PC-9 (cell line): ENCODE data around the gene PCBP1. TPM values are rescaled to one million over a fixed set of nuclear protein-coding genes. Genes with fewer than 3 reads are reported as not detected.
"Not testable (repeated sequence)": the region's sequence is repeated elsewhere in the genome, so short reads cannot be mapped to it uniquely, and the experiment has no call there.

Experiments
- BruUV-seq: library from RNA; stranded (reverse); fragments of 400-500 nt; replicated peaks from 2 replicates; lab custom pipeline; 2021; lab: Mats Ljungman, UMichigan
- CTCF ChIA-PET: fragments of 300-600 bp; sonication (Branson Sonifier 250); formaldehyde crosslinking; loops from one replicate; lab custom pipeline; 2022; ENCODE audit warnings: antibody characterized with exemption; lab: Charles Lee
- POLR2A ChIA-PET: fragments of 300-600 bp; sonication (Branson Sonifier 250); formaldehyde crosslinking; loops from one replicate; lab custom pipeline; 2022; ENCODE audit warnings: antibody characterized with exemption; ENCODE audit not compliant: unreplicated experiment; lab: Charles Lee
- DNase-seq, 2 experiments: peaks; one replicate each; pipeline versions ENCODE4 v3.0.0 to v3.0.0-alpha.2; 2015 to 2022; ENCODE audit warnings: mixed read lengths in 1 of 2
- H2AFZ ChIP-seq: fragments of 200-600 bp; sonication (generic); 2 replicates; pipeline ENCODE4 v1.8.1; 2017; ENCODE audit warnings: antibody characterized with exemption
- H3F3A ChIP-seq: fragments of 200-600 bp; sonication (generic); 2 replicates; pipeline ENCODE4 v1.8.1; 2017; ENCODE audit warnings: antibody characterized with exemption, mild to moderate bottlenecking, low read depth; ENCODE audit not compliant: insufficient read depth
- H3K27ac ChIP-seq: fragments of 200-600 bp; sonication (generic); 2 replicates; pipeline ENCODE4 v1.6.1; 2016; ENCODE audit warnings: mixed run types
- H3K27me3 ChIP-seq: fragments of 200-600 bp; sonication (generic); 2 replicates; pipeline ENCODE4 v1.6.1; 2016; ENCODE audit warnings: low read depth, mixed run types; ENCODE audit not compliant: insufficient read depth
- H3K36me3 ChIP-seq: fragments of 200-600 bp; sonication (generic); 2 replicates; pipeline ENCODE4 v1.6.1; 2016; ENCODE audit warnings: low read depth, mixed run types
- H3K4me1 ChIP-seq: fragments of 200-600 bp; sonication (generic); replicated peaks from 2 replicates; pipeline ENCODE4 v1.6.1; 2016; ENCODE audit warnings: mixed run types; ENCODE audit not compliant: insufficient read depth
- H3K4me2 ChIP-seq: fragments of 200-600 bp; sonication (generic); 2 replicates; pipeline ENCODE4 v1.6.1; 2017; ENCODE audit warnings: mixed run types
- H3K4me3 ChIP-seq: fragments of 200-600 bp; sonication (generic); 2 replicates; pipeline ENCODE4 v1.6.1; 2016; ENCODE audit warnings: mixed run types
- H3K79me2 ChIP-seq: fragments of 200-600 bp; sonication (generic); 2 replicates; pipeline ENCODE4 v1.6.1; 2017; ENCODE audit warnings: low read depth, mixed run types
- H3K9me2 ChIP-seq: fragments of 200-600 bp; sonication (generic); 2 replicates; pipeline ENCODE4 v1.8.1; 2017; ENCODE audit warnings: mild to moderate bottlenecking; ENCODE audit not compliant: insufficient read depth
- H3K9me3 ChIP-seq: fragments of 200-600 bp; sonication (generic); 2 replicates; pipeline ENCODE4 v1.8.1; 2016; ENCODE audit warnings: low read depth; ENCODE audit not compliant: insufficient read depth
- H4K20me1 ChIP-seq: fragments of 200-600 bp; sonication (generic); 2 replicates; pipeline ENCODE4 v1.8.1; 2017; ENCODE audit not compliant: insufficient read depth
- EZH2 ChIP-seq: fragments of 200-600 bp; sonication (generic); IDR thresholded peaks from 2 replicates; pipeline ENCODE4 v1.8.0; 2017; ENCODE audit warnings: antibody characterized with exemption, low read depth
- intact Hi-C: fragments of 100-400 bp; cut with micrococcal nuclease; formaldehyde crosslinking; loops from one replicate; pipeline ENCODE4 v1.10.0; 2022; ENCODE audit not compliant: unreplicated experiment
- total RNA-seq: library from RNA; stranded (reverse); gene quantifications from 2 replicates; pipeline ENCODE4 v1.2.3, GENCODE V29; 2021
- TF ChIP-seq, protein P1 (sequence below): fragments of 200-600 bp; sonication (generic); conservative IDR thresholded peaks from 2 replicates; pipeline ENCODE4 v1.6.1; 2017; ENCODE audit warnings: mixed run types, antibody characterized with exemption, mild to moderate bottlenecking, moderate library complexity

PCBP1 gene
- total RNA-seq, 1 experiment from 2014 or later = 227 TPM

DNA sequence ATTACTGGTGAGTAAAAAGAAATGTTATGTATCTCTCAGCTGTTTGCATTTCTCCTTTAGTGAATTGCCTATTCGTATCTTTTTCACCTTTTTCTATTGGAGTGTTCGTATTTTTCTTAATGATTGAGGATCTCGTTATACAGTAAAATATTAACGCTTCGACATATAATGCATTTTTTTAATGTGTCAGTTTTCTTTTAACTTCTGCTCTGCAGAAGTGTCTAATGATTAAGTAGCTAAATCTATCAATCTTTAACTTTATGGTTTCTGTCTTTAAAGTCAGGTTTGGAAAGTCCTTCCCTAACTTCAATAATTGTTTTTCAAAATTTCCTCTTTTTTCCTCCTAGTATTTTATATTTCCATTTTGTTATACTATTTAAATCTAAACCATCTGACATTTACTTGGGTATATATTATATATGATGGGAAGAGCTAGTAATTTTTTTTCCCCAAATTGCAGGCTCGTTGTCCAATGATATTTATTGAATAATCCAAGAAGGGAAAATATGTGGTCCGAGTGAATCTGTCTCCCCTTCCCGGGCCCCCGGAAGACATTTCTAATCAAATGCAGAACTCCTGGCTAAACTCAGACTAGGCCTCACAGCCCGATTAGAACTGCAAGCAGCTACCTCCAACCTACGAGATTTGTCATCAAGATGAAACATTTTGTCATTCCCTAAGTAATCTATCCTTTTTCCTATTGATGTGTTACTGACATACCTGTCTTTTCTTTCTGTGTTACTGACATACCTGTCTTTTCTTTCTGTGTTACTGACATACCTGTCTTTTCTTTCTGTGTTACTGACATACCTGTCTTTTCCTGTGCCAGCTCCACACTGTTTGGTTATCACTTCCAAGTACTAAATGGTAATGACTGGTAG lies 17.2 kb downstream of the PCBP1 start:
- Histone ChIP-seq H3K9me3 (no peaks in the 10 kb centered on the region), H3K79me2 (no peaks in the 10 kb centered on the region), H3K4me3 (no peak overlapping the region), H3K36me3 (no peaks in the 10 kb centered on the region), H3K4me1 (peaks cover 15% of the 10 kb centered on the region), H3K27me3 (no peaks in the 10 kb centered on the region), H3K27ac (no peak overlapping the region), H3F3A (peaks cover 10% of the 10 kb centered on the region; the same call in 1 of the 2 replicates), H3K9me2 (no peaks in the 10 kb centered on the region), H4K20me1 (no peaks in the 10 kb centered on the region), H3K4me2 (no peak overlapping the region), H2AFZ (no peak overlapping the region)
- DNase-seq = no peak
- ChIA-PET CTCF (no interaction called here), POLR2A (no interaction called here)
- TF ChIP-seq, protein P1, sequence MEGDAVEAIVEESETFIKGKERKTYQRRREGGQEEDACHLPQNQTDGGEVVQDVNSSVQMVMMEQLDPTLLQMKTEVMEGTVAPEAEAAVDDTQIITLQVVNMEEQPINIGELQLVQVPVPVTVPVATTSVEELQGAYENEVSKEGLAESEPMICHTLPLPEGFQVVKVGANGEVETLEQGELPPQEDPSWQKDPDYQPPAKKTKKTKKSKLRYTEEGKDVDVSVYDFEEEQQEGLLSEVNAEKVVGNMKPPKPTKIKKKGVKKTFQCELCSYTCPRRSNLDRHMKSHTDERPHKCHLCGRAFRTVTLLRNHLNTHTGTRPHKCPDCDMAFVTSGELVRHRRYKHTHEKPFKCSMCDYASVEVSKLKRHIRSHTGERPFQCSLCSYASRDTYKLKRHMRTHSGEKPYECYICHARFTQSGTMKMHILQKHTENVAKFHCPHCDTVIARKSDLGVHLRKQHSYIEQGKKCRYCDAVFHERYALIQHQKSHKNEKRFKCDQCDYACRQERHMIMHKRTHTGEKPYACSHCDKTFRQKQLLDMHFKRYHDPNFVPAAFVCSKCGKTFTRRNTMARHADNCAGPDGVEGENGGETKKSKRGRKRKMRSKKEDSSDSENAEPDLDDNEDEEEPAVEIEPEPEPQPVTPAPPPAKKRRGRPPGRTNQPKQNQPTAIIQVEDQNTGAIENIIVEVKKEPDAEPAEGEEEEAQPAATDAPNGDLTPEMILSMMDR = no peak
- TF ChIP-seq EZH2 = no peak
- intact Hi-C loops = no loop called here
- BruUV-seq = no TSS peak

DNA sequence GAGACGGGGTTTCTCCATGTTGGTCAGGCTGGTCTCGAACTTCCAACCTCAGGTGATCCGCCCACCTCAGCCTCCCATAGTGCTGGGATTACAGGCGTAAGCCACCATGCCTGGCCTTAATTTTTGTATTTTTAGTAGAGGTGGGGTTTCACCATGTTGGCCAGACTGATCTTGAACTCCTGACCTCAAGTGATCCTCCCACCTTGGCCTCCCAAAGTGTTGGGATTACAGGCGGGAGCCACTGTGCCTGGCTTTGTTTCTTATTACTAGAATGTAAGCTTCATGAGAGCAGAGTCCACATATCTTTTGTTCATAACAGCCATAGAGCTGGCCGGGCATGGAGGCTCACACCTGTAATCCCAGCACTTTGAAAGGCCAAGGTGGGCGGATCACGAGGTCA lies 18.9 kb downstream of the PCBP1 start:
- H4K20me1 ChIP-seq, H3K4me2 ChIP-seq, H3K27ac ChIP-seq, BruUV-seq, H2AFZ ChIP-seq, intact Hi-C loops, H3K9me2 ChIP-seq, H3K4me3 ChIP-seq, H3F3A ChIP-seq, POLR2A ChIA-PET, H3K27me3 ChIP-seq, H3K9me3 ChIP-seq, H3K36me3 ChIP-seq, DNase-seq, H3K79me2 ChIP-seq: not testable (repeated sequence)
- peaks cover 18% of the 10 kb centered on the region for H3K4me1 ChIP-seq
- CTCF ChIA-PET = interaction anchor here (0.6 kb wide), 1 partner anchor 263 kb away, joined by 14 read pairs; no protein-coding TSS in a partner anchor

DNA sequence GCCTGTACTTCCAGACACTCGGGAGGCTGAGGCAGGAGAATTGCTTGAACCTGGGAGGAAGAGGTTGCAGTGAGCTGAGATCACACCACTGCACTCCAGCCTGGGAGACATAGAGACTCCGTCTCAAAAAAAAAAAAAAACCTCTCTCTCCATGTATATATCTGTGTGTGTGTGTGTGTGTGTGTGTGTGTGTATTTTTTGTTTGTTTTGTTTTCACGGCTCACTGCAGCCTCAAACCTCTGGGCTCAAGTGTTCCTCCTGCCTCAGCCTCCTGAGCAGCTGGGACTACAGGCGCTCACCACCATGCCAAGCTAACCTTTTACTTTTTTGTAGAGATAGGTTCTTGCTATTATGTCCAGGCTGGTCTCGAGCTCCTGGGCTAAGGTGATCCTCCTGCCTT lies 23.1 kb downstream of the PCBP1 start:
- H3K9me2 ChIP-seq, H4K20me1 ChIP-seq, H3K79me2 ChIP-seq, H3K4me3 ChIP-seq, intact Hi-C loops, BruUV-seq, CTCF ChIA-PET, H2AFZ ChIP-seq, DNase-seq, H3K4me2 ChIP-seq, H3K9me3 ChIP-seq, H3K27me3 ChIP-seq, H3K36me3 ChIP-seq, POLR2A ChIA-PET, H3K27ac ChIP-seq: not testable (repeated sequence)
- Histone ChIP-seq H3K4me1 (peaks cover 25% of the 10 kb centered on the region), H3F3A (peaks cover 16% of the 10 kb centered on the region; the same call in 1 of the 2 replicates)

DNA sequence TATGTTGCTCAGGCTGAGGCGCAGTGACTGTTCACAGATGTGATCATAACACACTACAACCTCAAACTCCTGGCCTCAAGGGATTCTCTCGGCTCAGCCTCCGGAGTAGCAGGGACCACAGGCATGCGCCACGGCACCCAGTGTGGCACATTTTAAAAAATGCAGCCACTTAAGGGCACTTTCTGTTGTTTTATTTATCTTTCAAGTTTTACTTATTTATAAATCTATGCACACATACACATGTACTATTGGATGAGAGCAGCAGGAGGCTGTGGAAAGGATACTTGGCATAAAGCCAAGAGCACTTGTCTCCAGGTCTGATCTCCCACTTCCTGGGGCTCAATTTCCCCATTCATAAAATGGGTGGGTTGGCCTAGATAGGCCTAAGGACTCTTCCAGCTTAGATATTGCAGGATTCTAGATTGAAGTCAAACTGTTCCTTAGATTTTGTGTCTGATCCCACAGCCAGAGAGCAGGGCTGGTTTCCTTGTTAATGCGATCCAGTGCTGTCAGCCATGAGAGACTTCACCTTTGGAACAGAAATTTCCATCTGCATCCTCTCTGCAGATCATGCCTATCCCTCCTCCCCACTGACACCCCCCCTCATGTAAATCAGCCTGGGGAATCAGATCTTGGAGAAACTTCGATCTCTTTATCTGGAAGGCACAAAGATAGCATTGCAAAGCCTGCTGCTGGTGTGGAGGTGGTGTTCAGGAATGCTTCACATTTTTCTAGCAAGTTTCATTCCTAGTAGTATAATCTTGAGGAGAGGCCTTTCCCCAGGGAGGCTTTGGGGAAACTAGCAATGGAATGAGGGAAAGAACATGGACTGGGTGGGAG lies 24.7 kb downstream of the PCBP1 start:
- intact Hi-C loops = no loop called here
- no peak for DNase-seq
- H3K4me1 ChIP-seq = peaks cover 25% of the 10 kb centered on the region
- ChIA-PET POLR2A (interaction anchor here (0.7 kb wide), 1 partner anchor 242 kb away, joined by 6 read pairs; no protein-coding TSS in a partner anchor), CTCF (interaction anchor here (0.6 kb wide), 1 partner anchor 204 kb away, joined by 4 read pairs; no protein-coding TSS in a partner anchor)
- no peaks in the 10 kb centered on the region for H3K9me2 ChIP-seq
- no peaks in the 10 kb centered on the region for H3K79me2 ChIP-seq
- no peak for TF ChIP-seq EZH2
- TF ChIP-seq, protein P1 = no peak
- peaks cover 19% of the 10 kb centered on the region; the same call in 1 of the 2 replicates for H3F3A ChIP-seq
- no TSS peak for BruUV-seq
- H3K27ac ChIP-seq = no peak overlapping the region
- no peak overlapping the region for H2AFZ ChIP-seq
- no peak overlapping the region for H3K4me2 ChIP-seq
- H3K4me3 ChIP-seq = no peak overlapping the region
- H3K27me3 ChIP-seq = no peaks in the 10 kb centered on the region
- no peaks in the 10 kb centered on the region for H3K9me3 ChIP-seq
- H3K36me3 ChIP-seq = no peaks in the 10 kb centered on the region
- no peaks in the 10 kb centered on the region for H4K20me1 ChIP-seq
